ENCODE data around the gene NUP93. TPM values are rescaled to one million over a fixed set of nuclear protein-coding genes. Genes with fewer than 3 reads are reported as not detected.

NUP93 gene
- total and polyA plus RNA-seq, 2 experiments from 2014 or later = 139 to 187 TPM

DNA sequence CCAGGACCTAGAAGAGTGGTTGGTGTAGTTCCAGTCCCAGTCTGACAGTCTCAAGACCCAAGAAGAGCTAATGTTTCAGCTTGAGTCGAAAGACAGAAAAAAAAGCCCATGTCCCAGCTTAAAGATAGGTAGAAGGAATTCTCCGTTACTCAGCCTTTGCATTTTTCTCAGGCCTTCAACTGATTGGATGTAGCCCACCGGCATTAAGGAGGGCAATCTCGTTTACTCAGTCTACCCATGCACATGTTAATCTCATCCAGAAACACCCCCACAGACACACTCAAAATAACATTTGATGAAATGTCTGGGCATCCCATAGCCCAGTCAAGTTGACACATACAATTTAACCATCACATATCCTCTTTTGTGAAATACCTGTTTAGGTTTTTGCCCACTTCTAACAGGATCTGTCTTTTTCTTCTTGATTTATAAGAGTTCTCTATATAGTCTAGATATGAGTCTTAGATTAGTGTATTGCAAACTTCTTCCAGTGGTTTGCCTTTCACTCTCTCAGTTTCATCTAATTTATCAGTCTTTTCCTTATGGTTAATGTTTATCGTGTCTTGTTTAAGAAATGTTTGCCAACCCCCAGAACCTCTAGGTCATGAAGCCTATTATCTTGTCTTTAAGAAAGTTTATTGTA lies 7.6 kb upstream of the NUP93 start:
- no peak overlapping the region for H2AFZ ChIP-seq
- no peak overlapping the region for H3K27ac ChIP-seq (ENCODE audit: low read depth)
- no peaks in the 10 kb centered on the region for H3K79me2 ChIP-seq (replicated peaks; ENCODE audit: insufficient read depth)
- no peak overlapping the region for H3K4me3 ChIP-seq
- H3F3A ChIP-seq (replicated peaks; ENCODE audit: low read depth) = no peaks in the 10 kb centered on the region
- Mint-ChIP-seq H3K4me3 (no peak overlapping the region), H3K4me1 (no peaks in the 10 kb centered on the region), H3K27me3 (ENCODE audit: insufficient read depth, low read depth, poor library complexity) (peaks cover 1% of the 10 kb centered on the region), H3K27ac (no peak overlapping the region), H3K9me3 (no peaks in the 10 kb centered on the region; the same call in 2 of the 3 replicates), H3K36me3 (ENCODE audit: low read depth) (no peaks in the 10 kb centered on the region)
- no peaks in the 10 kb centered on the region for H4K20me1 ChIP-seq (replicated peaks; ENCODE audit: insufficient read depth)
- no peak for ATAC-seq
- H3K9me2 ChIP-seq (ENCODE audit: insufficient read depth) = no peaks in the 10 kb centered on the region
- TF ChIP-seq EZH2phosphoT487 (IDR thresholded peaks at IDR 0.05; ENCODE audit: unreplicated experiment) = no peak
- TF ChIP-seq NANOG (IDR thresholded peaks at IDR 0.05; ENCODE audit: borderline replicate concordance) = no peak
- TF ChIP-seq, protein P1, sequence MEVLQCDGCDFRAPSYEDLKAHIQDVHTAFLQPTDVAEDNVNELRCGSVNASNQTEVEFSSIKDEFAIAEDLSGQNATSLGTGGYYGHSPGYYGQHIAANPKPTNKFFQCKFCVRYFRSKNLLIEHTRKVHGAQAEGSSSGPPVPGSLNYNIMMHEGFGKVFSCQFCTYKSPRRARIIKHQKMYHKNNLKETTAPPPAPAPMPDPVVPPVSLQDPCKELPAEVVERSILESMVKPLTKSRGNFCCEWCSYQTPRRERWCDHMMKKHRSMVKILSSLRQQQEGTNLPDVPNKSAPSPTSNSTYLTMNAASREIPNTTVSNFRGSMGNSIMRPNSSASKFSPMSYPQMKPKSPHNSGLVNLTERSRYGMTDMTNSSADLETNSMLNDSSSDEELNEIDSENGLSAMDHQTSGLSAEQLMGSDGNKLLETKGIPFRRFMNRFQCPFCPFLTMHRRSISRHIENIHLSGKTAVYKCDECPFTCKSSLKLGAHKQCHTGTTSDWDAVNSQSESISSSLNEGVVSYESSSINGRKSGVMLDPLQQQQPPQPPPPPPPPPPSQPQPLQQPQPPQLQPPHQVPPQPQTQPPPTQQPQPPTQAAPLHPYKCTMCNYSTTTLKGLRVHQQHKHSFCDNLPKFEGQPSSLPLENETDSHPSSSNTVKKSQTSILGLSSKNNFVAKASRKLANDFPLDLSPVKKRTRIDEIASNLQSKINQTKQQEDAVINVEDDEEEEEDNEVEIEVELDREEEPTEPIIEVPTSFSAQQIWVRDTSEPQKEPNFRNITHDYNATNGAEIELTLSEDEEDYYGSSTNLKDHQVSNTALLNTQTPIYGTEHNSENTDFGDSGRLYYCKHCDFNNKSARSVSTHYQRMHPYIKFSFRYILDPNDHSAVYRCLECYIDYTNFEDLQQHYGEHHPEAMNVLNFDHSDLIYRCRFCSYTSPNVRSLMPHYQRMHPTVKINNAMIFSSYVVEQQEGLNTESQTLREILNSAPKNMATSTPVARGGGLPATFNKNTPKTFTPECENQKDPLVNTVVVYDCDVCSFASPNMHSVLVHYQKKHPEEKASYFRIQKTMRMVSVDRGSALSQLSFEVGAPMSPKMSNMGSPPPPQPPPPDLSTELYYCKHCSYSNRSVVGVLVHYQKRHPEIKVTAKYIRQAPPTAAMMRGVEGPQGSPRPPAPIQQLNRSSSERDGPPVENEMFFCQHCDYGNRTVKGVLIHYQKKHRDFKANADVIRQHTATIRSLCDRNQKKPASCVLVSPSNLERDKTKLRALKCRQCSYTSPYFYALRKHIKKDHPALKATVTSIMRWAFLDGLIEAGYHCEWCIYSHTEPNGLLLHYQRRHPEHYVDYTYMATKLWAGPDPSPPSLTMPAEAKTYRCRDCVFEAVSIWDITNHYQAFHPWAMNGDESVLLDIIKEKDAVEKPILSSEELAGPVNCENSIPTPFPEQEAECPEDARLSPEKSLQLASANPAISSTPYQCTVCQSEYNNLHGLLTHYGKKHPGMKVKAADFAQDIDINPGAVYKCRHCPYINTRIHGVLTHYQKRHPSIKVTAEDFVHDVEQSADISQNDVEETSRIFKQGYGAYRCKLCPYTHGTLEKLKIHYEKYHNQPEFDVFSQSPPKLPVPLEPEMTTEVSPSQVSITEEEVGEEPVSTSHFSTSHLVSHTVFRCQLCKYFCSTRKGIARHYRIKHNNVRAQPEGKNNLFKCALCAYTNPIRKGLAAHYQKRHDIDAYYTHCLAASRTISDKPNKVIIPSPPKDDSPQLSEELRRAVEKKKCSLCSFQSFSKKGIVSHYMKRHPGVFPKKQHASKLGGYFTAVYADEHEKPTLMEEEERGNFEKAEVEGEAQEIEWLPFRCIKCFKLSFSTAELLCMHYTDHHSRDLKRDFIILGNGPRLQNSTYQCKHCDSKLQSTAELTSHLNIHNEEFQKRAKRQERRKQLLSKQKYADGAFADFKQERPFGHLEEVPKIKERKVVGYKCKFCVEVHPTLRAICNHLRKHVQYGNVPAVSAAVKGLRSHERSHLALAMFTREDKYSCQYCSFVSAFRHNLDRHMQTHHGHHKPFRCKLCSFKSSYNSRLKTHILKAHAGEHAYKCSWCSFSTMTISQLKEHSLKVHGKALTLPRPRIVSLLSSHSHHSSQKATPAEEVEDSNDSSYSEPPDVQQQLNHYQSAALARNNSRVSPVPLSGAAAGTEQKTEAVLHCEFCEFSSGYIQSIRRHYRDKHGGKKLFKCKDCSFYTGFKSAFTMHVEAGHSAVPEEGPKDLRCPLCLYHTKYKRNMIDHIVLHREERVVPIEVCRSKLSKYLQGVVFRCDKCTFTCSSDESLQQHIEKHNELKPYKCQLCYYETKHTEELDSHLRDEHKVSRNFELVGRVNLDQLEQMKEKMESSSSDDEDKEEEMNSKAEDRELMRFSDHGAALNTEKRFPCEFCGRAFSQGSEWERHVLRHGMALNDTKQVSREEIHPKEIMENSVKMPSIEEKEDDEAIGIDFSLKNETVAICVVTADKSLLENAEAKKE (CRISPR knock-in tag; IDR thresholded peaks at IDR 0.05) = no peak
- DNase-seq (ENCODE audit: low spot score) = no peak
- no peak overlapping the region for H3K4me2 ChIP-seq
- H3K36me3 ChIP-seq (ENCODE audit: insufficient read depth) = no peaks in the 10 kb centered on the region; the same call in 1 of the 2 replicates
- no peaks in the 10 kb centered on the region for H3K27me3 ChIP-seq (ENCODE audit: insufficient read depth)
- no peaks in the 10 kb centered on the region for H3K4me1 ChIP-seq (ENCODE audit: insufficient read depth)

DNA sequence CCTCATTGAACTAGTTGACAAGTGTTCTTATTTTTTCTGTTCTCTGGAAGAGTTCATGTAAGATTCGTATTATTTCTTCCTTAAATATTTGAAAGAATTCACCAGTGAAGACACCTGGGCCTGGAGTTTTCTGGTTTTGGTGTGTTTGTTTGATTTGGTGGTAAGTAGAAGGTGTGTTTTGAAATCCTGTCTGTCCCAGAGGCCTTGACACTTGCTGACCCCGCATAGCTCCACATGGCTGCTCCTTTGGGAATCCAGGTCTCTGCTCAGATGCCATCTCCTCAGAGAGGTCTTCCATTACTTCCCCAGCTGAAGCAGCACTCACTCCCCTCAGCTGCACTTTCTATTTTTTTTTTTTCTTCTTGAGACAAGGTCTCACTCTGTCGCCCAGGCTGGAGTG lies 5.7 kb upstream of the NUP93 start:
- Histone ChIP-seq H3K4me1 (ENCODE audit: insufficient read depth) (peaks cover 9% of the 10 kb centered on the region; the same call in 1 of the 2 replicates), H3K36me3 (ENCODE audit: insufficient read depth) (no peaks in the 10 kb centered on the region; the same call in 1 of the 2 replicates), H3K79me2 (replicated peaks; ENCODE audit: insufficient read depth) (no peaks in the 10 kb centered on the region), H3F3A (replicated peaks; ENCODE audit: low read depth) (no peaks in the 10 kb centered on the region), H3K27me3 (ENCODE audit: insufficient read depth) (no peaks in the 10 kb centered on the region), H3K4me2 (no peak overlapping the region), H2AFZ (no peak overlapping the region), H3K4me3 (no peak overlapping the region), H3K27ac (ENCODE audit: low read depth) (no peak overlapping the region), H4K20me1 (replicated peaks; ENCODE audit: insufficient read depth) (no peaks in the 10 kb centered on the region), H3K9me2 (ENCODE audit: insufficient read depth) (no peaks in the 10 kb centered on the region)
- DNase-seq (ENCODE audit: low spot score) (no peak), ATAC-seq (no peak)
- H3K27me3 Mint-ChIP-seq (ENCODE audit: insufficient read depth, low read depth, poor library complexity) = no peaks in the 10 kb centered on the region
- no peaks in the 10 kb centered on the region for H3K36me3 Mint-ChIP-seq (ENCODE audit: low read depth)
- peaks cover 5% of the 10 kb centered on the region; the same call in 2 of the 3 replicates for H3K4me1 Mint-ChIP-seq
- no peak overlapping the region for H3K4me3 Mint-ChIP-seq
- no peak for TF ChIP-seq CREB1 (CRISPR knock-in tag; IDR thresholded peaks at IDR 0.05; ENCODE audit: low read depth)
- no peak for TF ChIP-seq ZNF331 (CRISPR knock-in tag; IDR thresholded peaks at IDR 0.05; ENCODE audit: low read depth)
- TF ChIP-seq ZNF114 (CRISPR knock-in tag; IDR thresholded peaks at IDR 0.05) = no peak
- no peak overlapping the region for H3K27ac Mint-ChIP-seq
- no peaks in the 10 kb centered on the region; the same call in 2 of the 3 replicates for H3K9me3 Mint-ChIP-seq

Data from GM23338 (cell line).